GM12878 (cell line): ENCODE data around the gene WWTR1. TPM values are rescaled to one million over a fixed set of nuclear protein-coding genes. Genes with fewer than 3 reads are reported as not detected.
A peak's percentile ranks its signal among the peaks of the same experiment; 100 is the strongest.

ENCODE experiments used
- ATAC-seq: fragments of 200-7000 bp; cut with Tn5 transposase; 3 replicates; pipeline ENCODE4 v1.9.1; 2020; ENCODE audit warnings: mild to moderate bottlenecking, moderate library complexity
- Bru-seq: library from RNA; stranded (reverse); fragments of 400-500 nt; gene quantifications from one replicate; lab custom pipeline; 2021; lab: Mats Ljungman, UMichigan
- BruChase-seq, 2 experiments: library from RNA; stranded (reverse); fragments of 400-500 nt; gene quantifications; one replicate each; lab custom pipeline; 2021; lab: Mats Ljungman, UMichigan
- BruUV-seq: library from RNA; stranded (reverse); fragments of 400-500 nt; replicated peaks from 2 replicates; lab custom pipeline; 2021; lab: Mats Ljungman, UMichigan
- CTCF ChIA-PET: fragments of 300-600 bp; sonication (Branson Sonifier 250); formaldehyde crosslinking; extraction: SDS; loops from one replicate; lab custom pipeline; 2021; ENCODE audit warnings: inconsistent platforms; lab: Yijun Ruan, JAX
- POLR2A ChIA-PET: fragments of 350-600 bp; formaldehyde crosslinking; extraction: SDS; loops from one replicate; lab custom pipeline; 2021; ENCODE audit warnings: inconsistent platforms; lab: Charles Lee
- RAD21 ChIA-PET: fragments of 300-600 bp; sonication (Branson Sonifier 250); formaldehyde crosslinking; loops from one replicate; lab custom pipeline; 2023; ENCODE audit warnings: antibody characterized with exemption; ENCODE audit not compliant: unreplicated experiment; lab: Charles Lee
- SMC1A ChIA-PET: fragments of 300-600 bp; sonication (Branson Sonifier 250); formaldehyde crosslinking; loops from one replicate; lab custom pipeline; 2023; ENCODE audit not compliant: unreplicated experiment, uncharacterized antibody; lab: Charles Lee
- DNase-seq: peaks from one replicate; pipeline ENCODE4 v3.0.0-alpha.2; 2011; ENCODE audit warnings: low read depth, low spot score
- FAIRE-seq: peaks from 3 replicates; lab custom pipeline; 2011; peaks lifted over from hg19 to GRCh38; lab: Jason Lieb, UNC
- H2AFZ ChIP-seq: 2 replicates; pipeline ENCODE4 v1.6.0; 2011; ENCODE audit warnings: low read depth, low read length, control low read depth; ENCODE audit not compliant: control insufficient read depth
- H3K27ac ChIP-seq: 2 replicates; pipeline ENCODE4 v1.5.1; 2011; ENCODE audit warnings: control low read depth; ENCODE audit not compliant: control insufficient read depth, insufficient read depth
- H3K27me3 ChIP-seq, 2 experiments: replicated peaks in 1 of 2; 2 replicates each; pipeline versions ENCODE4 v1.6.0 to v1.6.1; 2011; ENCODE audit warnings: low read length in 1 of 2; ENCODE audit not compliant: control insufficient read depth in 2 of 2, insufficient read depth in 2 of 2
- H3K36me3 ChIP-seq, 2 experiments: 2 replicates each; pipeline ENCODE4 v1.5.1; 2011; ENCODE audit warnings: low read length in 1 of 2; ENCODE audit not compliant: control insufficient read depth in 2 of 2, insufficient read depth in 2 of 2
- H3K4me1 ChIP-seq: 2 replicates; pipeline ENCODE4 v1.6.1; 2011; ENCODE audit warnings: mild to moderate bottlenecking, low read length, moderate library complexity, mixed read lengths; ENCODE audit not compliant: control insufficient read depth, insufficient read depth
- H3K4me2 ChIP-seq: 2 replicates; pipeline ENCODE4 v1.6.0; 2011; ENCODE audit warnings: control low read depth; ENCODE audit not compliant: control insufficient read depth, insufficient read depth
- H3K4me3 ChIP-seq: fragments of 200-600 bp; sonication (generic); 2 replicates; pipeline ENCODE4 v1.5.1; 2016
- H3K79me2 ChIP-seq: 2 replicates; pipeline ENCODE4 v1.6.0; 2011; ENCODE audit warnings: low read length; ENCODE audit not compliant: control insufficient read depth, insufficient read depth
- H3K9ac ChIP-seq: 2 replicates; pipeline ENCODE4 v1.8.0; 2011; ENCODE audit warnings: low read length, control low read depth, mixed read lengths; ENCODE audit not compliant: control insufficient read depth, insufficient read depth
- H3K9me3 ChIP-seq: replicated peaks from 3 replicates; pipeline ENCODE4 v1.5.1; 2011; ENCODE audit warnings: mild to moderate bottlenecking, low read length; ENCODE audit not compliant: control insufficient read depth, insufficient read depth
- H4K20me1 ChIP-seq: 2 replicates; pipeline ENCODE4 v1.6.0; 2011; ENCODE audit not compliant: control insufficient read depth, insufficient read depth
- ASH2L ChIP-seq: fragments of 300-600, 200-600 bp; sonication (generic); IDR thresholded peaks from 2 replicates; pipeline ENCODE4 v1.6.1; 2017; ENCODE audit warnings: low read depth, mild to moderate bottlenecking, borderline replicate concordance
- CHD2 ChIP-seq: IDR thresholded peaks from 2 replicates; pipeline ENCODE4 v1.6.1; 2011; ENCODE audit warnings: low read depth, low read length, improper control_type of control experiment, borderline replicate concordance
- GATAD2B ChIP-seq: fragments of 450-650 bp; conservative IDR thresholded peaks from 2 replicates; pipeline ENCODE4 v1.6.1; 2017; ENCODE audit warnings: low read depth, mild to moderate bottlenecking, moderate library complexity
- HDAC6 ChIP-seq: fragments of 200-600 bp; sonication (generic); IDR thresholded peaks from one replicate; pipeline ENCODE4 v1.8.0; 2017; ENCODE audit warnings: antibody characterized with exemption; ENCODE audit not compliant: unreplicated experiment
- MXI1 ChIP-seq: fragments of 150-350 bp; IDR thresholded peaks from 2 replicates; pipeline ENCODE4 v1.6.1; 2011; ENCODE audit warnings: low read depth, mild to moderate bottlenecking, inconsistent platforms, low read length, improper control_type of control experiment
- MYC ChIP-seq: IDR thresholded peaks from 2 replicates; pipeline ENCODE4 v1.6.1; 2011; ENCODE audit warnings: mild to moderate bottlenecking, low read length, moderate library complexity, inconsistent platforms; ENCODE audit not compliant: insufficient read depth, insufficient replicate concordance, insufficient read length, severe bottlenecking
- NFXL1 ChIP-seq: fragments of 450-650 bp; IDR thresholded peaks from 2 replicates; pipeline ENCODE4 v1.6.1; 2017; ENCODE audit warnings: antibody characterized with exemption, mild to moderate bottlenecking, borderline replicate concordance
- NR2C1 ChIP-seq: fragments of 450-650 bp; IDR thresholded peaks from 2 replicates; pipeline ENCODE4 v1.6.1; 2017; ENCODE audit warnings: antibody characterized with exemption, mild to moderate bottlenecking, moderate library complexity
- PAX5 ChIP-seq: IDR thresholded peaks from 2 replicates; pipeline ENCODE4 v1.6.1; 2011; ENCODE audit warnings: low read depth, low read length, borderline replicate concordance
- TCF12 ChIP-seq: IDR thresholded peaks from 2 replicates; pipeline ENCODE4 v1.6.1; 2011; ENCODE audit warnings: low read depth, mild to moderate bottlenecking, low read length
- TCF7 ChIP-seq: IDR thresholded peaks from 2 replicates; pipeline ENCODE4 v1.6.1; 2014; ENCODE audit warnings: antibody characterized with exemption, borderline replicate concordance
- ZNF622 ChIP-seq: fragments of 450-650 bp; IDR thresholded peaks from 2 replicates; pipeline ENCODE4 v1.6.1; 2017; ENCODE audit warnings: mild to moderate bottlenecking, inconsistent platforms
- WGBS: methylation state at CpG from one replicate; pipeline ENCODE4 v1.1.6; 2016; ENCODE audit warnings: low lambda C conversion rate; ENCODE audit not compliant: insufficient replicate concordance, insufficient coverage; ENCODE audit errors: missing lambda C conversion rate; 5-methylcytosine and 5-hydroxymethylcytosine counted together
- in situ Hi-C: fragments of 300-500 bp; cut with MboI; formaldehyde crosslinking; loops from 9 replicates; pipeline ENCODE4 v1.14.3; 2018; ENCODE audit warnings: mixed read lengths
- intact Hi-C: fragments of 100-400 bp; cut with micrococcal nuclease; formaldehyde crosslinking; loops from one replicate; pipeline ENCODE4 v1.14.2; 2022; ENCODE audit not compliant: unreplicated experiment
- long read RNA-seq, 2 experiments: library from polyadenylated mRNA; unstranded; transcript quantifications; one replicate each; pipeline ENCODE4 v2.0.0, GENCODE V29; 2019 to 2020
- polyA minus RNA-seq, 3 experiments: library from RNA; depleted of rRNA, polyadenylated mRNA; stranded (reverse); fragments of >200 nt; gene quantifications; 2 replicates each; pipeline ENCODE4 v1.2.3, GENCODE V29; 2011
- polyA plus RNA-seq, 11 experiments: library from polyadenylated mRNA; depleted of rRNA in 4 of 11; unstranded in 6 of 11; stranded (reverse) in 5 of 11; fragments of >200 nt; fragmentation: Nextera tagmentation in 4 of 11; fragmentation: Illumina TruSeq in 1 of 11; extraction: Ambion mirVana in 4 of 11; extraction: Trizol in 1 of 11; gene quantifications; 1 replicate in 1 of 11; 2 replicates in 10 of 11; pipeline versions ENCODE4 v1.2.1 to v1.2.3, GENCODE V29; 2011 to 2016; ENCODE audit warnings: inconsistent platforms in 2 of 11, missing spikeins in 2 of 11, low read depth in 1 of 11
- total RNA-seq, 4 experiments: library from RNA; depleted of rRNA in 3 of 4; stranded (reverse); fragments of >200 nt in 3 of 4; fragmentation: Illumina TruSeq in 1 of 4; extraction: Trizol in 1 of 4; gene quantifications; 2 replicates each; pipeline versions ENCODE4 v1.2.1 to v1.2.3, GENCODE V29; 2013 to 2021
- TF ChIP-seq, protein P1 (sequence below): fragments of 450-650 bp; IDR thresholded peaks from 2 replicates; pipeline ENCODE4 v1.6.1; 2017; ENCODE audit warnings: antibody characterized with exemption, mild to moderate bottlenecking, moderate library complexity
- TF ChIP-seq, protein P2 (sequence below): IDR thresholded peaks from 2 replicates; pipeline ENCODE4 v1.6.1; 2012; ENCODE audit warnings: low read depth, low read length, improper control_type of control experiment

WWTR1 gene
- 25.3 and 27.0 TPM in 2 replicates for total RNA-seq (2013; cell fraction: nucleolus; rRNA removed)
- total RNA-seq (2014; rRNA removed) (2.9 and 4.0 TPM in 2 replicates), total RNA-seq (2014; rRNA removed; fragmentation: Illumina TruSeq; extraction: Trizol) (2.5 and 3.0 TPM in 2 replicates), total RNA-seq (2021) (5.1 and 6.8 TPM in 2 replicates), polyA plus RNA-seq (2011; rRNA removed) (12.6 and 18.5 TPM in 2 replicates), polyA plus RNA-seq (2014; fragmentation: Illumina TruSeq; extraction: Trizol) (10.0 and 10.2 TPM in 2 replicates), polyA plus RNA-seq (2014; fragmentation: Nextera tagmentation; extraction: Ambion mirVana) (1 to 10 TPM; 3.8 to 4.0 TPM), polyA plus RNA-seq (2014; rRNA removed) (4.7 and 5.0 TPM in 2 replicates), polyA plus RNA-seq (2016; fragmentation: Nextera tagmentation; extraction: Ambion mirVana) (1 to 10 TPM; 7.6 to 8.4 TPM), polyA minus RNA-seq (2011; rRNA and poly(A)+ RNA removed) (23.5 and 26.9 TPM in 2 replicates), Bru-seq, nascent RNA (percentile 75 among the genes with signal in this experiment), BruChase-seq, experiment 1, labeled RNA remaining after a 6-hour chase (percentile 60 among the genes with signal in this experiment), BruChase-seq, experiment 2, labeled RNA remaining after a 2-hour chase (percentile 56 among the genes with signal in this experiment)
- 2.6 TPM for polyA plus RNA-seq (2011; ENCODE audit: low read depth)
- 12.8 and 16.6 TPM in 2 replicates for polyA plus RNA-seq (2011; cell fraction: cytosol; rRNA removed)
- 16.1 and 19.8 TPM in 2 replicates for polyA plus RNA-seq (2011; cell fraction: nucleus; rRNA removed)
- polyA plus RNA-seq (2012): 4.3 and 5.2 TPM in 2 replicates
- polyA minus RNA-seq (2011; cell fraction: cytosol; rRNA and poly(A)+ RNA removed): 7.8 and 9.9 TPM in 2 replicates
- polyA minus RNA-seq (2011; cell fraction: nucleus; rRNA and poly(A)+ RNA removed): 33.4 and 61.2 TPM in 2 replicates
- long read RNA-seq, experiment 1, transcript WWTR1-201 (7 exons, 2,103 nt): major isoform, 9 of 13 reads
- long read RNA-seq, experiment 1, partial matches to known transcripts: 1 of 13 reads
- long read RNA-seq, experiment 1, other reads (novel, unspliced or antisense): 3 of 13 reads
- long read RNA-seq, experiment 2, partial matches to known transcripts: 7 of 13 reads
- long read RNA-seq, experiment 2, other reads (novel, unspliced or antisense): 6 of 13 reads

DNA sequence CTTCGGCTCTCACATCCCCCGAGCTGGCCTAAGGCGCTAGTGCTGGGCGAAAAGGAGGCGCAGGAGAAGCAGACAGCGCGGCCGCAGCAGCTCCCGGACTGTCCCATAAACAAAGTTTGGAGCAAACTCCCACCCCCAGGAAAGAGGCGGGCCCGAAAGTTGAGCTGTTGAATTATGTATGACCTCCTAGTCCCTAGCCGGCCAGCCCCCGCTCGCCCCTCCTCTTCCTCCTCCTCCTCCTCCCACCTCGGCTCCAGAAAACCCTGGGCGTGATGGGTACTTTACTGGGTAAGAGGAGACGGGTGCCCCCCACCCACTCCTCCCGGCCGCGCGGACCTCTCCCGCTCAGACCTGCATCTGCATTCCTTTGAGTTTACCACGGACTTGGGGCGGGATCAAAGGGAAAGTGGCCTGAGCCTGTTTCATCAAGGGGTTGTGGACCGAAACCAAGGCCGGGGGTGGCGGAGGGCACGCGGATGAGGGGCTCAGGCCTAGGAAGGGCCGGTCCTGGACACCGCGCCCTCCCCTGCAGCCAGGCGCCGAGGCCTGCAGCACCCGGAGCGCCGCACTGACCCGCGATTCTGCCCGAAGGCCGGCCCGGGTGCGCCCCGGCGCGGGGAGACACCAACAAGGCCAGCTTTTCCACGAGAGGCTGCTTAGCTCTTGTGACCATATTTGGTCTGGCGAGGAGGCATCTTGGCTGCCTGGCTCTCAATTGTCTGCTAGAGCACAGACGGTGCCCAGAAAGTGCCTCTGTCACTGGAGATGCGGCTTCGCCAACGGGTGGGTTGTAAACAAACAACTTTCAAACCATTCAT lies at the start of gene WWTR1:
WWTR1 (minus strand) TSS at position 100 of the 818 bp plus-strand sequence. CDS start 719 bp downstream, outside the sequence.
- ATAC-seq (peak; percentile 85), DNase-seq (peak; percentile 54), FAIRE-seq (peak; percentile 31)
- Histone ChIP-seq H3K36me3 (no peaks in the 10 kb centered on the region), H3K27ac (peak within 1 kb of the TSS; percentile 97), H2AFZ (peak within 1 kb of the TSS; percentile 89), H3K4me1 (peaks cover 10% of the 10 kb centered on the region), H3K9ac (peak within 1 kb of the TSS; percentile 98), H4K20me1 (no peaks in the 10 kb centered on the region), H3K79me2 (peaks cover 45% of the 10 kb centered on the region), H3K4me2 (peak within 1 kb of the TSS; percentile 98), H3K27me3 (no peaks in the 10 kb centered on the region), H3K9me3 (no peaks in the 10 kb centered on the region), H3K4me3 (peak within 1 kb of the TSS; percentile 87)
- POLR2A ChIA-PET: interaction anchor here (0.6 to 4.5 kb wide), 20 partner anchors 10 to 127 kb away, joined by 3 to 42 read pairs (median 6); no protein-coding TSS in a partner anchor
- RAD21 ChIA-PET: interaction anchor here (0.6 to 11.1 kb wide), 35 partner anchors 10 to 726 kb away, joined by 3 to 272 read pairs (median 5); partner anchors contain the start of gene COMMD2
- in situ Hi-C loops: no loop called here
- BruUV-seq: TSS peak; percentile 89
- WGBS: 1% methylated on average over 52 of the region's 52 CpGs
- CTCF ChIA-PET: interaction anchor here (0.6 to 12.1 kb wide), 28 partner anchors 10 to 305 kb away, joined by 3 to 230 read pairs (median 6); partner anchors contain the start of gene COMMD2
- SMC1A ChIA-PET: interaction anchor here (0.6 to 12.2 kb wide), 29 partner anchors 10 to 943 kb away, joined by 3 to 205 read pairs (median 7); partner anchors contain the start of gene COMMD2
- intact Hi-C loops: loop anchor here (1.0 to 5.0 kb wide), 6 partner anchors 44 to 154 kb away; partner anchors contain the start of gene RNF13
- TF ChIP-seq NR2C1: no peak
- no peak for TF ChIP-seq ZNF622
- peak; percentile 53 for TF ChIP-seq GATAD2B
- TF ChIP-seq PAX5: peak; percentile 6; the same call in 1 of the 2 replicates
- no peak for TF ChIP-seq TCF7
- TF ChIP-seq ASH2L: peak; percentile 45; the same call in 1 of the 2 replicates
- TF ChIP-seq, protein P1, sequence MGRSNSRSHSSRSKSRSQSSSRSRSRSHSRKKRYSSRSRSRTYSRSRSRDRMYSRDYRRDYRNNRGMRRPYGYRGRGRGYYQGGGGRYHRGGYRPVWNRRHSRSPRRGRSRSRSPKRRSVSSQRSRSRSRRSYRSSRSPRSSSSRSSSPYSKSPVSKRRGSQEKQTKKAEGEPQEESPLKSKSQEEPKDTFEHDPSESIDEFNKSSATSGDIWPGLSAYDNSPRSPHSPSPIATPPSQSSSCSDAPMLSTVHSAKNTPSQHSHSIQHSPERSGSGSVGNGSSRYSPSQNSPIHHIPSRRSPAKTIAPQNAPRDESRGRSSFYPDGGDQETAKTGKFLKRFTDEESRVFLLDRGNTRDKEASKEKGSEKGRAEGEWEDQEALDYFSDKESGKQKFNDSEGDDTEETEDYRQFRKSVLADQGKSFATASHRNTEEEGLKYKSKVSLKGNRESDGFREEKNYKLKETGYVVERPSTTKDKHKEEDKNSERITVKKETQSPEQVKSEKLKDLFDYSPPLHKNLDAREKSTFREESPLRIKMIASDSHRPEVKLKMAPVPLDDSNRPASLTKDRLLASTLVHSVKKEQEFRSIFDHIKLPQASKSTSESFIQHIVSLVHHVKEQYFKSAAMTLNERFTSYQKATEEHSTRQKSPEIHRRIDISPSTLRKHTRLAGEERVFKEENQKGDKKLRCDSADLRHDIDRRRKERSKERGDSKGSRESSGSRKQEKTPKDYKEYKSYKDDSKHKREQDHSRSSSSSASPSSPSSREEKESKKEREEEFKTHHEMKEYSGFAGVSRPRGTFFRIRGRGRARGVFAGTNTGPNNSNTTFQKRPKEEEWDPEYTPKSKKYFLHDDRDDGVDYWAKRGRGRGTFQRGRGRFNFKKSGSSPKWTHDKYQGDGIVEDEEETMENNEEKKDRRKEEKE: no peak
- TF ChIP-seq, protein P2, sequence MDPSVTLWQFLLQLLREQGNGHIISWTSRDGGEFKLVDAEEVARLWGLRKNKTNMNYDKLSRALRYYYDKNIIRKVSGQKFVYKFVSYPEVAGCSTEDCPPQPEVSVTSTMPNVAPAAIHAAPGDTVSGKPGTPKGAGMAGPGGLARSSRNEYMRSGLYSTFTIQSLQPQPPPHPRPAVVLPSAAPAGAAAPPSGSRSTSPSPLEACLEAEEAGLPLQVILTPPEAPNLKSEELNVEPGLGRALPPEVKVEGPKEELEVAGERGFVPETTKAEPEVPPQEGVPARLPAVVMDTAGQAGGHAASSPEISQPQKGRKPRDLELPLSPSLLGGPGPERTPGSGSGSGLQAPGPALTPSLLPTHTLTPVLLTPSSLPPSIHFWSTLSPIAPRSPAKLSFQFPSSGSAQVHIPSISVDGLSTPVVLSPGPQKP: peak; percentile 96
- TF ChIP-seq NFXL1: no peak
- TF ChIP-seq MYC: peak; percentile 23
- TF ChIP-seq HDAC6: no peak
- peak; percentile 41; the same call in 1 of the 2 replicates for TF ChIP-seq CHD2
- peak; percentile 4; the same call in 1 of the 2 replicates for TF ChIP-seq MXI1
- TF ChIP-seq TCF12: peak; percentile 64; the same call in 1 of the 2 replicates
